H1 (cell line): ENCODE measurements around the gene MTIF2. TPM values are rescaled to one million over a fixed set of nuclear protein-coding genes. Genes with fewer than 3 reads are reported as not detected.

Experiments
- CHD7 ChIP-seq: fragments of 300-600 bp; sonication (generic); IDR thresholded peaks from 2 replicates; pipeline ENCODE4 v1.7.1; 2012; ENCODE audit warnings: low read length, moderate library complexity, mild to moderate bottlenecking, inconsistent platforms; ENCODE audit not compliant: insufficient replicate concordance
- POLR2AphosphoS5 ChIP-seq: IDR thresholded peaks from 2 replicates; pipeline ENCODE4 v1.6.1; 2011; ENCODE audit warnings: low read depth, low read length
- RAD21 ChIP-seq, 2 experiments: IDR thresholded peaks in 1 of 2; conservative IDR thresholded peaks in 1 of 2; 2 replicates each; pipeline ENCODE4 v1.6.1; 2011; ENCODE audit warnings: low read depth in 2 of 2, low read length in 2 of 2, improper control_type of control experiment in 1 of 2, inconsistent platforms in 1 of 2, mild to moderate bottlenecking in 1 of 2, moderate library complexity in 1 of 2
- polyA plus RNA-seq, 7 experiments: library from polyadenylated mRNA; depleted of rRNA in 3 of 7; stranded (reverse) in 5 of 7; unstranded in 2 of 7; fragments of >200 nt in 5 of 7; fragments of 200-250 nt in 2 of 7; gene quantifications; 1 replicate in 5 of 7; 2 replicates in 1 of 7; 4 replicates in 1 of 7; pipeline versions ENCODE4 v1.2.1 to v1.2.3, GENCODE V29; 2011 to 2013; ENCODE audit warnings: missing spikeins in 2 of 7, mixed read lengths in 2 of 7
- total RNA-seq: library from RNA; stranded (reverse); fragmentation: NEBNext Ultra II Directional; extraction: Animal tissue kit (Norgen Biotek cat#: 25700); gene quantifications from 2 replicates; pipeline ENCODE4 v1.2.1, GENCODE V29; 2021

MTIF2 gene
- total and polyA plus RNA-seq, 2 of the 8 experiments (the other 6 are each of a cell fraction or from before 2014, with no cell fraction given) = 11.0 to 36.0 TPM

DNA sequence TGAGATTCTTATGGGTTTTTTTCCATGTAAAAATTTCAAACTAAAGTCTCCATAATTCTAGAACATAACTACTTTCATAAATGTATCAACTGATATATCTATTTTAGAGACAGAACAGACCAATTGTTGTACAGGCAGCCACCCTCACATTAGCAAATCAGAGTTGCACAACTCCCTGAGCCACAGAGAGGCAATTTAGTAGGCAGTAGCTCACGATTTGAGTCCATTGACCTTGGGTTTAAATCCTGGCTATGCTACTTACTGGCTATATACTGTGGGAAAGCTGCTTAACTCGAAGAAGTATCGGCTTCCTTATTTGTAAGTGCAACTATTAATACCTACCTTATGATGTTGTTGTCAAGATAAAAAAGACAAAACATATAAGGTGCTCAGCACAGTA is 16.2 kb downstream of the MTIF2 start (continued):
- TF ChIP-seq CHD7 (no peak), RAD21 (IDR thresholded peaks at IDR 0.05 in 1 of 2, conservative IDR thresholded peaks at IDR 0.05 in 1 of 2; ENCODE audit: low read depth in 2 of 2, low read length in 2 of 2) (no peak), POLR2AphosphoS5 (no peak)
